Tibial nerve (tissue), 4 donors: ENCODE results near the gene FLACC1. TPM values are rescaled to one million over a fixed set of nuclear protein-coding genes. Genes with fewer than 3 reads are reported as not detected.

Experiments used
- DNase-seq, 2 donors: peaks; one replicate each; pipeline ENCODE4 v3.0.0-alpha.2; 2019; ENCODE audit warnings: low spot score in 2 of 2
- H3K27ac ChIP-seq, 4 donors: fragments of 200-600 bp; sonication (generic) in 3 of 4; one replicate each; pipeline ENCODE4 v1.5.1; 2017 to 2019; ENCODE audit warnings: mild to moderate bottlenecking in 1 of 4
- H3K27me3 ChIP-seq, 2 donors: fragments of 200-600 bp; sonication (generic) in 1 of 2; one replicate each; pipeline versions ENCODE4 v1.5.1 to v1.6.0; 2017 to 2019
- H3K36me3 ChIP-seq, 3 donors: fragments of 200-600 bp; sonication (generic); one replicate each; pipeline ENCODE4 v1.5.1; 2018 to 2019
- H3K4me1 ChIP-seq, 4 donors: fragments of 200-600 bp; sonication (generic) in 3 of 4; one replicate each; pipeline ENCODE4 v1.5.1; 2017 to 2019
- H3K4me3 ChIP-seq, 4 donors: fragments of 200-600 bp; sonication (generic) in 3 of 4; one replicate each; pipeline ENCODE4 v1.5.1; 2017 to 2019; ENCODE audit warnings: mild to moderate bottlenecking in 1 of 4, moderate library complexity in 1 of 4
- H3K9me3 ChIP-seq, 4 donors: fragments of 200-600 bp; sonication (generic) in 3 of 4; one replicate each; pipeline ENCODE4 v1.5.1; 2017 to 2019
- CTCF ChIP-seq, 5 experiments: fragments of 200-600 bp in 3 of 5; fragments of 450-650 bp in 2 of 5; sonication (generic) in 3 of 5; IDR thresholded peaks; one replicate each; pipeline ENCODE4 v1.5.1; 2016 to 2019; ENCODE audit warnings: antibody characterized with exemption in 5 of 5, mild to moderate bottlenecking in 3 of 5, moderate library complexity in 2 of 5
- EP300 ChIP-seq, 2 donors: sonication (generic); formaldehyde crosslinking; IDR thresholded peaks; one replicate each; pipeline ENCODE4 v1.6.1; 2017; ENCODE audit warnings: antibody characterized with exemption in 2 of 2, mild to moderate bottlenecking in 1 of 2
- POLR2A ChIP-seq, 2 donors: fragments of 450-650 bp; IDR thresholded peaks; one replicate each; pipeline ENCODE4 v1.6.1; 2017; ENCODE audit warnings: antibody characterized with exemption in 2 of 2, mild to moderate bottlenecking in 2 of 2, moderate library complexity in 2 of 2
- WGBS, 2 donors: methylation state at CpG; one replicate each; pipeline ENCODE4 v1.1.5; 2018; 5-methylcytosine and 5-hydroxymethylcytosine counted together
- total RNA-seq, 4 donors: library from RNA; depleted of rRNA; stranded (reverse); fragments of >200 nt; gene quantifications; one replicate each; pipeline ENCODE4 v1.1.0, GENCODE V29; 2016

FLACC1 gene
- total RNA-seq, result 1 to 10 TPM in 2 of 4 donors, under 1 TPM in 2; 0.66 to 2.1 (median 1.1) TPM

GRCh38 chr2:201357221-201357620 lies at the start of gene FLACC1:
FLACC1 (minus strand) TSS chr2:201357345; CDS start chr2:201351404, 5,941 bp downstream.
- no peak for TF ChIP-seq POLR2A (IDR thresholded peaks at IDR 0.05)
- no peak for TF ChIP-seq EP300 (IDR thresholded peaks at IDR 0.05)
- TF ChIP-seq CTCF (IDR thresholded peaks at IDR 0.05), result no peak
- Histone ChIP-seq H3K9me3 (no peaks in the 10 kb centered on the region), H3K4me3 (peak within 1 kb of the TSS in 1 of 4 donors; percentile 9), H3K27ac (peak within 1 kb of the TSS; percentile 31 to 87 (median 60)), H3K36me3 (peaks cover 0 to 26% (median 0%) of the 10 kb centered on the region in 3 donors), H3K27me3 (no peaks in the 10 kb centered on the region), H3K4me1 (peaks cover 0 to 7% (median 0%) of the 10 kb centered on the region in 4 donors)
- no peak for DNase-seq
- WGBS, 2 donors, result 19 to 20% methylated on average over 1 of the region's 1 CpG

- 12 to 13% methylated on average over 3 of the region's 3 CpGs for WGBS, 2 donors
- Histone ChIP-seq H3K27me3 (no peaks in the 10 kb centered on the region), H3K4me1 (peaks cover 5 to 73% (median 15%) of the 10 kb centered on the region in 4 donors), H3K27ac (peak overlapping the region; percentile 21 to 87 (median 76)), H3K4me3 (no peak overlapping the region), H3K36me3 (no peaks in the 10 kb centered on the region), H3K9me3 (no peaks in the 10 kb centered on the region)
- DNase-seq, result peak in 1 of 2 donors; percentile 88
- TF ChIP-seq EP300 (IDR thresholded peaks at IDR 0.05), result peak; percentile 85 to 92
- no peak for TF ChIP-seq CTCF (IDR thresholded peaks at IDR 0.05)
- TF ChIP-seq POLR2A (IDR thresholded peaks at IDR 0.05), result no peak
Observed at GRCh38 chr2:201406077-201406662, 49.0 kb upstream of the FLACC1 start.

- Histone ChIP-seq H3K27ac (peak overlapping the region; percentile 15 to 87 (median 76)), H3K4me1 (peaks cover 5 to 65% (median 14%) of the 10 kb centered on the region in 4 donors), H3K27me3 (no peaks in the 10 kb centered on the region), H3K36me3 (no peaks in the 10 kb centered on the region), H3K9me3 (no peaks in the 10 kb centered on the region), H3K4me3 (no peak overlapping the region)
- TF ChIP-seq EP300 (IDR thresholded peaks at IDR 0.05), result no peak
- no peak for TF ChIP-seq CTCF (IDR thresholded peaks at IDR 0.05)
- TF ChIP-seq POLR2A (IDR thresholded peaks at IDR 0.05), result no peak
- no peak for DNase-seq
- 86 to 97% methylated on average over 3 of the region's 3 CpGs for WGBS, 2 donors
Observed at GRCh38 chr2:201404699-201405280, 47.6 kb upstream of the FLACC1 start.

- peaks cover 5 to 61% (median 14%) of the 10 kb centered on the region in 4 donors for H3K4me1 ChIP-seq
- no peaks in the 10 kb centered on the region for H3K27me3 ChIP-seq
- peak overlapping the region in 2 of 4 donors; percentile 22 to 35 for H3K27ac ChIP-seq
- no peaks in the 10 kb centered on the region for H3K9me3 ChIP-seq
- DNase-seq, result no peak
- 81 to 83% methylated on average over 3 of the region's 3 CpGs for WGBS, 2 donors
- TF ChIP-seq POLR2A (IDR thresholded peaks at IDR 0.05), result no peak
- TF ChIP-seq EP300 (IDR thresholded peaks at IDR 0.05), result no peak
- TF ChIP-seq CTCF (IDR thresholded peaks at IDR 0.05), result no peak
- H3K36me3 ChIP-seq, result no peaks in the 10 kb centered on the region
- no peak overlapping the region for H3K4me3 ChIP-seq
Observed at GRCh38 chr2:201403880-201404279, 46.7 kb upstream of the FLACC1 start.
